Lung (tissue), 12 donors: ENCODE measurements around the gene B3GALT6. TPM values are rescaled to one million over a fixed set of nuclear protein-coding genes. Genes with fewer than 3 reads are reported as not detected.
"Not testable (repeated sequence)": the region's sequence is repeated elsewhere in the genome, so short reads cannot be mapped to it uniquely, and the experiment has no call there.

Source experiments
- ATAC-seq: fragments of 200-7000 bp; cut with Tn5 transposase; one replicate; pipeline ENCODE4 v1.9.1; 2020; ENCODE audit warnings: moderate number of reproducible peaks; ENCODE audit not compliant: insufficient read depth, low FRiP score
- DNase-seq, 3 donors: peaks; one replicate each; pipeline ENCODE4 v3.0.0-alpha.2; 2013 to 2017
- H3K27ac ChIP-seq, 2 donors: one replicate each; pipeline ENCODE4 v1.5.1; 2013; ENCODE audit warnings: mild to moderate bottlenecking in 2 of 2, moderate library complexity in 2 of 2, control low read depth in 1 of 2, inconsistent platforms in 1 of 2, low read depth in 1 of 2, low read length in 1 of 2
- H3K27me3 ChIP-seq, 3 donors: one replicate each; pipeline ENCODE4 v1.5.1; 2013; ENCODE audit warnings: low read length in 2 of 3; ENCODE audit not compliant: control insufficient read depth in 3 of 3, insufficient read depth in 3 of 3
- H3K36me3 ChIP-seq, 4 donors: one replicate each; pipeline ENCODE4 v1.5.1; 2013; ENCODE audit warnings: low read length in 4 of 4, mild to moderate bottlenecking in 1 of 4, moderate library complexity in 1 of 4; ENCODE audit not compliant: control insufficient read depth in 4 of 4, insufficient read depth in 4 of 4
- H3K4me1 ChIP-seq, 5 donors: one replicate each; pipeline ENCODE4 v1.5.1; 2013; ENCODE audit warnings: low read length in 5 of 5, mild to moderate bottlenecking in 2 of 5, moderate library complexity in 1 of 5; ENCODE audit not compliant: control insufficient read depth in 5 of 5, insufficient read depth in 5 of 5
- H3K4me3 ChIP-seq: one replicate; pipeline ENCODE4 v1.5.1; 2013; ENCODE audit warnings: mild to moderate bottlenecking, control low read depth, moderate library complexity
- H3K9ac ChIP-seq, 2 donors: one replicate each; pipeline ENCODE4 v1.5.1; 2013; ENCODE audit warnings: low read length in 2 of 2, control low read depth in 1 of 2; ENCODE audit not compliant: insufficient read depth in 1 of 2
- H3K9me3 ChIP-seq, 4 donors: one replicate each; pipeline ENCODE4 v1.5.1; 2013; ENCODE audit warnings: low read length in 3 of 4, mild to moderate bottlenecking in 1 of 4, moderate library complexity in 1 of 4; ENCODE audit not compliant: control insufficient read depth in 4 of 4, insufficient read depth in 3 of 4
- CTCF ChIP-seq: IDR thresholded peaks from 2 replicates; pipeline ENCODE4 v1.5.1; 2012; ENCODE audit warnings: mild to moderate bottlenecking; ENCODE audit errors: control extremely low read depth, extremely low read depth
- WGBS, 2 donors: extraction: QIAGEN DNeasy Blood & Tissue Kit; methylation state at CpG; one replicate each; pipeline ENCODE4 v1.1.7; 2013; 5-methylcytosine and 5-hydroxymethylcytosine counted together
- polyA plus RNA-seq, 2 donors: library from polyadenylated mRNA; stranded (reverse); fragments of 200-250 nt; gene quantifications; one replicate each; pipeline ENCODE4 v1.2.1, GENCODE V29; 2013
- total RNA-seq, 2 donors: library from RNA; depleted of rRNA in 1 of 2; stranded (reverse); fragments of >200 nt in 1 of 2; gene quantifications; one replicate each; pipeline ENCODE4 v1.2.1, GENCODE V29; 2014 to 2021
- donor health status: control.
- donor health status: control.
- donor health status: Bipolar disorder and iron deficiency.
- donor health status: healthy.
- donor health status: DM: yes; HTN: yes; CAD: no.

B3GALT6 gene
- total and polyA plus RNA-seq, 4 donors = 7.0 to 28.3 (median 15.8) TPM

- 43 to 60% methylated on average over 5 of the region's 5 CpGs for WGBS, 2 donors
- Histone ChIP-seq H3K27me3 (no peaks in the 10 kb centered on the region), H3K4me1 (no peaks in the 10 kb centered on the region), H3K4me3 (no peak overlapping the region), H3K27ac (no peak overlapping the region), H3K9me3 (no peaks in the 10 kb centered on the region), H3K36me3 (no peaks in the 10 kb centered on the region), H3K9ac (no peak overlapping the region)
- DNase-seq (no peak), ATAC-seq (no peak)
- TF ChIP-seq CTCF = no peak
Measured at GRCh38 chr1:1189111-1189510, 42.9 kb upstream of the B3GALT6 start.

- no peak for ATAC-seq
- TF ChIP-seq CTCF = no peak
- WGBS, 2 donors = 87 to 94% methylated on average over 11 of the region's 11 CpGs
- H3K4me1 ChIP-seq = no peaks in the 10 kb centered on the region
- H3K27me3 ChIP-seq = no peaks in the 10 kb centered on the region
- no peak overlapping the region for H3K9ac ChIP-seq
- no peaks in the 10 kb centered on the region for H3K36me3 ChIP-seq
- no peak for DNase-seq
- no peak overlapping the region for H3K27ac ChIP-seq
- H3K9me3 ChIP-seq = peaks cover 0 to 4% (median 0%) of the 10 kb centered on the region in 4 donors
- no peak overlapping the region for H3K4me3 ChIP-seq
Measured at GRCh38 chr1:1191734-1192133, 40.3 kb upstream of the B3GALT6 start.

GRCh38 chr1:1194723-1195122, 37.3 kb upstream of the B3GALT6 start:
- 77 to 92% methylated on average over 3 of the region's 3 CpGs for WGBS, 2 donors
- no peaks in the 10 kb centered on the region for H3K4me1 ChIP-seq
- H3K36me3 ChIP-seq = no peaks in the 10 kb centered on the region
- no peaks in the 10 kb centered on the region for H3K27me3 ChIP-seq
- peaks cover 0 to 4% (median 0%) of the 10 kb centered on the region in 4 donors for H3K9me3 ChIP-seq
- H3K4me3 ChIP-seq = no peak overlapping the region
- DNase-seq (no peak), ATAC-seq (no peak)
- no peak overlapping the region for H3K27ac ChIP-seq
- H3K9ac ChIP-seq = no peak overlapping the region
- no peak for TF ChIP-seq CTCF

- 97 to 98% methylated on average over 6 of the region's 6 CpGs for WGBS, 2 donors
- H3K27me3 ChIP-seq, ATAC-seq, H3K9me3 ChIP-seq, H3K4me3 ChIP-seq, H3K4me1 ChIP-seq, H3K36me3 ChIP-seq, H3K27ac ChIP-seq, DNase-seq, H3K9ac ChIP-seq: not testable (repeated sequence)
Measured at GRCh38 chr1:1195726-1196125, 36.3 kb upstream of the B3GALT6 start.
